ENCODE results near the gene PTPRN2.

PTPRN2 gene

GRCh38 chr7:158609313-158609974, 21.8 kb upstream of the PTPRN2 start:
- TF ChIP-seq GATA2 (IDR thresholded peaks at IDR 0.05; ENCODE audit: low read depth, low read length) (no peak), GATA3 (IDR thresholded peaks at IDR 0.05; ENCODE audit: low read depth, low read length) (no peak)

DNA sequence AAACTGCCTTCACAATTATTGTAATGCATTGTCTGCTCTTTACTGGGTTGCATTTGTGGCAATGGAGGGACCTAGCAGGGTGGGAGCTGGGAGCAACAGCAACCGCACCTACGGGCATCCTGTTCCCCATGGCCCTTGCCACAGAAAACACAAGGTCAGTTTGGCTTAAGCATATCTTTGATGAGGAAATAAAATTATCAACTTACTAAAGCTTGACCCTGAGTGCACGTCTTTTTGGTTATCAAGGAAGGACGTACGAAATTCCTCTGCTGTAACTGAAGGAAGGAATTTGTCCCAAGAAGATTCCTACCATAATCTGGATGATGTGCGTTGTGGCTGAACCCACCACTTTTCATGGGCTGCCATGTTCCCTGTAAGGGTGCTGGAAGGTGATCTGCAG, 19.9 kb upstream of the PTPRN2 start:
- no peak for TF ChIP-seq GATA2 (IDR thresholded peaks at IDR 0.05; ENCODE audit: low read depth, low read length)
- TF ChIP-seq GATA3 (IDR thresholded peaks at IDR 0.05; ENCODE audit: low read depth, low read length): no peak

DNA sequence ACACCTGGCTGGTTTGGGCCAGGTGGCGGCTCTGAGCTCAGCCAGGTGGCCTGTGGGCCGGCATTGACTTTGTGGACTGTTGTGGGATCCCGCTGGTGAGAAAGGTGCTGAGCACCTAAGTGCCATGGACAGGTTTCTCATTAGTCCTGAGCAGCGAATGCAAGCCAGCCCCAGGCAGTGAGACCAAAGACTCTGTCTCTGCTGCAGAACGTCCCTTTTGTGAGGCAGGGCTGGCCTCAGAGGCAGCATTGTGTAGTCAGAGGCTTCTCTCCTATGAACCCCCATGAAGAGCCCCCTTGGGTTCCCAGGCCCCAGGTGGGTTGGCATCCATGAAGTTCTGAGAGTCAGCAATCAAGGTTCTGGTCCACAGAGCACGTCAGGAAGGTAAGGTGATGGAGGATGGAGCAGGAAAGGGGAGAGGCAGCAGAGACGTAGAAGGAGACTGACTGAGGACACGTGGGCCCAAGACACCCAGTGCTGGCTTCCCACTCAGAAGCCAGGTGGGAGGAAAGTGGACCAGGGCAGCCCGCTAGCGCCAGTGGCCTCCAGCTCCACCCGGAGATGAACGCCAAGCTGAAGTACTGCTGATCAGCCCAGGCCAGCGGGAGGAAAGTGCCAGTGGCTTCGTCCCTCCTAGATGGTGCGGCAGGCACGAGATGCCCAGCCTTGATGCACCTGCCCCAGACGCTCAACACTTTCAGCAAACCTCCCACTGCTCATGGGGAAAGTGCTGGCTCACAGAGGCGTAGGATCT, 19.2 kb upstream of the PTPRN2 start:
- no peak for TF ChIP-seq GATA3 (IDR thresholded peaks at IDR 0.05; ENCODE audit: low read depth, low read length)
- no peak for TF ChIP-seq GATA2 (IDR thresholded peaks at IDR 0.05; ENCODE audit: low read depth, low read length)

- TF ChIP-seq GATA2 (IDR thresholded peaks at IDR 0.05; ENCODE audit: low read depth, low read length) (no peak), GATA3 (IDR thresholded peaks at IDR 0.05; ENCODE audit: low read depth, low read length) (no peak)
Observed at GRCh38 chr7:158606129-158606528, 18.5 kb upstream of the PTPRN2 start.

DNA sequence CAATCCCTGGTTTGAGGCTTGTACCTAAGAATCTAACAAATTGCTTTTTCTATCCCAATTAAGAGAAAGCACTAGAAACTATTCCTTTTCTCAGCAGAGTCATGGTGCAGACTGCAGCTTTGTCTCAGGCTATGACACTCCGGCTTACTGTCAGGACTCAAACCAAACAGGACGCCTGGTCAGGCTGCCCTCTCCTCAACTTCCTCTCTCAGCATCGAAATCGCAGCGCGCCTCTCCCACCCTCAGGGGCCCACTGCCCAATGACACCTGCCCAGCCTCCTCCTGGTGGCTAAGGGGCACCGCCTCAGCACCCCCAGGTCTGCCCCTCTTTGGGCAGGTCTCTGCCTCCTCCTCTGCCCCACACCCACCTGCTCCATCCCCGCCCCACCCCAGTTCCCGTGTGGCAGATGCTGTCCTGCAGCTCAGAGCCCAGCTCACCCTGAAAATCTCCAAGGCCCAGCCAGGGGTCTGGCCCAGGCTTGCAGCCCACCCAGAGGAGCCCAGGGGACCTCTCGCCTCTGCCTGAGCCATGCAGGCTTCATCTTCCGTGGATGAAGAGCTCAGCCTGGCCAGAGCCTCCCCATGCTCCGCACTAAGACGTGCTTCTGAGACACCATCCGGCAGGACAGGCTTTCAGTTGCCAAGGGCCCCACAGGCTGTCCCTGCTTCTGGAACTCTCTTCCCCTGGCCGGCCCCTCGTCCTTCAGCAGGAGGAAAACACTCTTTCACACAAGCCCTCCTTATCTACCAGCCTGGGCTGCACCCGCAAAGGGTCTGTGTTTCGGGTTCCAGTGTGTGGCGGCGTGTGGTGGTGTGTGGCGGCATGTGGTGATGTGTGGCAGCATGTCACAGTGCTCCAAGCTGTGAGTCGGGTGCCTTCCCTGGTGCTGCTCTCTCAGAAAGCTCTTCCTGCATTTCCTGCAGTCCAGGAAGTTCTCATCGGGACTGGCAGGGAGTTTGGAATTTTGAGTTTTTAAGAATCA, 16.4 kb upstream of the PTPRN2 start:
- TF ChIP-seq GATA3 (IDR thresholded peaks at IDR 0.05; ENCODE audit: low read depth, low read length) (no peak), GATA2 (IDR thresholded peaks at IDR 0.05; ENCODE audit: low read depth, low read length) (no peak)

- TF ChIP-seq GATA2 (IDR thresholded peaks at IDR 0.05; ENCODE audit: low read depth, low read length): no peak
- TF ChIP-seq GATA3 (IDR thresholded peaks at IDR 0.05; ENCODE audit: low read depth, low read length): no peak
Observed at GRCh38 chr7:158602905-158603772, 15.5 kb upstream of the PTPRN2 start.

GRCh38 chr7:158602041-158602440, 14.4 kb upstream of the PTPRN2 start:
- no peak for TF ChIP-seq GATA2 (IDR thresholded peaks at IDR 0.05; ENCODE audit: low read depth, low read length)
- no peak for TF ChIP-seq GATA3 (IDR thresholded peaks at IDR 0.05; ENCODE audit: low read depth, low read length)

- TF ChIP-seq GATA2 (IDR thresholded peaks at IDR 0.05; ENCODE audit: low read depth, low read length): no peak
- TF ChIP-seq GATA3 (IDR thresholded peaks at IDR 0.05; ENCODE audit: low read depth, low read length): no peak
Observed at GRCh38 chr7:158601090-158601489, 13.5 kb upstream of the PTPRN2 start.

DNA sequence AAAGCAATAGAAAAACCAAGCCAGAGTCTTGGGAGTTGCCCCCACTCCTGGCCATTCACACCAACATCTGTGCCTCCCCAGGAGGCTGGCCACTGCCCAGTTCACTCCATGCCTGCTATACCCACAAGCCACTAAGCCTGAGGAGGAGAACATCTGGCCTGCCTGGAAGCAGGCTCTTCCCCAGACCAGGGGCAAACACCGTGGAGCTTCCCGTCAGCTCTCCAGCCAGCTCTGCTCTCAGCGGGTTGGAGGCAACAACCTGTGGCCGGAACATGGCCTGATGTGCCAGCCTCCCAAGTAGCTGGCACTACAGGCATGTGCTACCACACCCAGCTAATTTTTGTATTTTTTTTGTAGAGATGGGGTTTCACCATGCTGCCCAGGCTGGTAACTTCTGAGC, 9.1 kb upstream of the PTPRN2 start:
- no peak for TF ChIP-seq GATA3 (IDR thresholded peaks at IDR 0.05; ENCODE audit: low read depth, low read length)
- no peak for TF ChIP-seq GATA2 (IDR thresholded peaks at IDR 0.05; ENCODE audit: low read depth, low read length)

GRCh38 chr7:158596309-158596708, 8.7 kb upstream of the PTPRN2 start:
- TF ChIP-seq GATA2 (IDR thresholded peaks at IDR 0.05; ENCODE audit: low read depth, low read length): no peak
- TF ChIP-seq GATA3 (IDR thresholded peaks at IDR 0.05; ENCODE audit: low read depth, low read length): no peak

DNA sequence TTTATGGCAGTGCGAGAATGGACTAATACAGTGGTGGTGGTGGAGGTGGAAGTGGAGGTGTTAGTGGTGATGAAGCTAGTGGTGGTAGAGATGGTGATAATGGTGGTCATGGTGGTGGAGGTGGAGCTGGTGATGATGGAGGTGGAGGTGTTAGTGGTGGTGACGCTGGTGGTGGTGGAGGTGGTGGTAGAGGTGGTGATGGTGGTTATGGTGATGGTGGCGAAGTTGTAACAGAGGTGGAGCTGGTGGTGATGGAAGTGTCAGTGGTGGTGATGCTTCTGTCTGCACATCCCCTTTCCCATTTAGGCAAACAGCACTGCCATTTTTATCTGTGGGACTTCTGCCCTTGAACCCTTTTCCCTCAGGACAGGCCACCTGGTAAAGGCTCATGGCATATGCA, 7.4 kb upstream of the PTPRN2 start:
- no peak for TF ChIP-seq GATA2 (IDR thresholded peaks at IDR 0.05; ENCODE audit: low read depth, low read length)
- TF ChIP-seq GATA3 (IDR thresholded peaks at IDR 0.05; ENCODE audit: low read depth, low read length): no peak

- TF ChIP-seq GATA2 (IDR thresholded peaks at IDR 0.05; ENCODE audit: low read depth, low read length) (no peak), GATA3 (IDR thresholded peaks at IDR 0.05; ENCODE audit: low read depth, low read length) (no peak)
Observed at GRCh38 chr7:158592541-158592940, 4.9 kb upstream of the PTPRN2 start.

- TF ChIP-seq GATA2 (IDR thresholded peaks at IDR 0.05; ENCODE audit: low read depth, low read length): no peak
- TF ChIP-seq GATA3 (IDR thresholded peaks at IDR 0.05; ENCODE audit: low read depth, low read length): no peak
Observed at GRCh38 chr7:158591944-158592343, 4.3 kb upstream of the PTPRN2 start.

Data from SH-SY5Y (cell line).